HG03064 (cell line): ENCODE measurements around the gene RPL32.
A peak's percentile ranks its signal among the peaks of the same experiment; 100 is the strongest.
"Not testable (repeated sequence)": the region's sequence is repeated elsewhere in the genome, so short reads cannot be mapped to it uniquely, and the experiment has no call there.

Experiments
- ATAC-seq: cut with Tn5 transposase; IDR thresholded peaks from one replicate; pipeline ENCODE4 v1.9.1; 2021; ENCODE audit warnings: low read depth; ENCODE audit not compliant: unreplicated experiment

Gene RPL32

GRCh38 chr3:12868039-12869034, 27.0 kb upstream of the RPL32 start:
- ATAC-seq, result peak; percentile 68

GRCh38 chr3:12866836-12867235, 25.5 kb upstream of the RPL32 start:
- no peak for ATAC-seq

GRCh38 chr3:12865271-12865670, 23.9 kb upstream of the RPL32 start:
- ATAC-seq, result no peak

- ATAC-seq, result no peak
These were observed 21.0 kb upstream of the RPL32 start for GRCh38 chr3:12862387-12862786.

GRCh38 chr3:12861611-12862010, 20.2 kb upstream of the RPL32 start:
- no peak for ATAC-seq

- ATAC-seq, result no peak
These were observed 18.5 kb upstream of the RPL32 start for GRCh38 chr3:12859840-12860239.

GRCh38 chr3:12856626-12857025, 15.3 kb upstream of the RPL32 start:
- ATAC-seq, result no peak

GRCh38 chr3:12854565-12854964, 13.2 kb upstream of the RPL32 start:
- no peak for ATAC-seq

GRCh38 chr3:12853847-12854246, 12.5 kb upstream of the RPL32 start:
- ATAC-seq, result not testable (repeated sequence)

GRCh38 chr3:12852201-12852600, 10.8 kb upstream of the RPL32 start:
- no peak for ATAC-seq

GRCh38 chr3:12845811-12846210, 4.4 kb upstream of the RPL32 start:
- ATAC-seq, result no peak

- no peak for ATAC-seq
These were observed 1.1 kb upstream of the RPL32 start for GRCh38 chr3:12842469-12842868.

GRCh38 chr3:12841970-12842328, 584 bp upstream of the RPL32 start:
- no peak for ATAC-seq

- ATAC-seq, result peak; percentile 27
These were observed 695 bp downstream of the RPL32 start for GRCh38 chr3:12840591-12841148.

GRCh38 chr3:12840148-12840547, 1.2 kb downstream of the RPL32 start:
- not testable (repeated sequence) for ATAC-seq

GRCh38 chr3:12839156-12839946, 2.0 kb downstream of the RPL32 start:
- no peak for ATAC-seq

- no peak for ATAC-seq
These were observed 3.0 kb downstream of the RPL32 start for GRCh38 chr3:12838179-12838965.

- no peak for ATAC-seq
These were observed 3.9 kb downstream of the RPL32 start for GRCh38 chr3:12837295-12837986.

GRCh38 chr3:12835052-12835665, 6.2 kb downstream of the RPL32 start:
- no peak for ATAC-seq
